MM.1S (cell line): Measurements from ENCODE around the gene TEP1.
A peak's percentile ranks its signal among the peaks of the same experiment; 100 is the strongest.

Experiments used
- DNase-seq: peaks from one replicate; pipeline ENCODE4 v3.0.0-alpha.2; 2015
- H2AFZ ChIP-seq: fragments of 300-600 bp; sonication (generic); 2 replicates; pipeline ENCODE4 v1.6.0; 2016; ENCODE audit warnings: antibody characterized with exemption, low read length
- H3F3A ChIP-seq: fragments of 300-600 bp; sonication (generic); 2 replicates; pipeline ENCODE4 v1.6.1; 2016; ENCODE audit warnings: mild to moderate bottlenecking, antibody characterized with exemption, low read length, moderate library complexity, mixed read lengths; ENCODE audit not compliant: insufficient read depth
- H3K27ac ChIP-seq: fragments of 300-600 bp; sonication (generic); 2 replicates; pipeline ENCODE4 v1.5.1; 2016; ENCODE audit warnings: mild to moderate bottlenecking, low read length
- H3K27me3 ChIP-seq: fragments of 300-600 bp; sonication (generic); replicated peaks from 2 replicates; pipeline ENCODE4 v1.6.0; 2016; ENCODE audit warnings: low read length; ENCODE audit not compliant: insufficient read depth
- H3K36me3 ChIP-seq: fragments of 300-600 bp; sonication (generic); replicated peaks from 2 replicates; pipeline ENCODE4 v1.6.1; 2016; ENCODE audit warnings: mild to moderate bottlenecking, low read length, mixed read lengths; ENCODE audit not compliant: insufficient read depth
- H3K4me1 ChIP-seq: fragments of 300-600 bp; sonication (generic); 2 replicates; pipeline ENCODE4 v1.6.1; 2016; ENCODE audit warnings: low read length, mixed read lengths
- H3K4me2 ChIP-seq: fragments of 300-600 bp; sonication (generic); 2 replicates; pipeline ENCODE4 v1.6.0; 2016; ENCODE audit warnings: low read depth, low read length
- H3K4me3 ChIP-seq: fragments of 300-600 bp; sonication (generic); 2 replicates; pipeline ENCODE4 v1.5.1; 2016; ENCODE audit warnings: low read length, mixed read lengths
- H3K79me2 ChIP-seq: fragments of 300-600 bp; sonication (generic); 2 replicates; pipeline ENCODE4 v1.6.1; 2016; ENCODE audit warnings: mixed run types, low read length, mixed read lengths
- H3K9ac ChIP-seq: fragments of 300-600 bp; sonication (generic); 2 replicates; pipeline ENCODE4 v1.6.1; 2016; ENCODE audit warnings: low read length, mixed read lengths
- H3K9me2 ChIP-seq: fragments of 300-600 bp; sonication (generic); replicated peaks from 2 replicates; pipeline ENCODE4 v1.6.1; 2016; ENCODE audit warnings: mild to moderate bottlenecking, low read length, mixed read lengths; ENCODE audit not compliant: insufficient read depth
- H3K9me3 ChIP-seq: fragments of 300-600 bp; sonication (generic); replicated peaks from 2 replicates; pipeline ENCODE4 v1.6.1; 2016; ENCODE audit warnings: mild to moderate bottlenecking, low read length, mixed read lengths; ENCODE audit not compliant: insufficient read depth
- H4K20me1 ChIP-seq: fragments of 300-600 bp; sonication (generic); 2 replicates; pipeline ENCODE4 v1.6.1; 2016; ENCODE audit warnings: mild to moderate bottlenecking, low read length, moderate library complexity, mixed read lengths; ENCODE audit not compliant: insufficient read depth
- EZH2 ChIP-seq: fragments of 300-600 bp; sonication (generic); optimal IDR thresholded peaks from 2 replicates; pipeline ENCODE3; 2017; ENCODE audit warnings: low read depth, mild to moderate bottlenecking, antibody characterized with exemption, low read length, mixed read lengths
- EZH2phosphoT487 ChIP-seq: fragments of 300-600 bp; sonication (generic); IDR thresholded peaks from 2 replicates; pipeline ENCODE4 v1.6.1; 2018; ENCODE audit warnings: antibody characterized with exemption, low read length
- TF ChIP-seq, protein P1 (sequence below): fragments of 300-600 bp; sonication (generic); IDR thresholded peaks from 2 replicates; pipeline ENCODE4 v1.5.1; 2016; ENCODE audit warnings: antibody characterized with exemption, low read length, mixed read lengths

The TEP1 gene

DNA sequence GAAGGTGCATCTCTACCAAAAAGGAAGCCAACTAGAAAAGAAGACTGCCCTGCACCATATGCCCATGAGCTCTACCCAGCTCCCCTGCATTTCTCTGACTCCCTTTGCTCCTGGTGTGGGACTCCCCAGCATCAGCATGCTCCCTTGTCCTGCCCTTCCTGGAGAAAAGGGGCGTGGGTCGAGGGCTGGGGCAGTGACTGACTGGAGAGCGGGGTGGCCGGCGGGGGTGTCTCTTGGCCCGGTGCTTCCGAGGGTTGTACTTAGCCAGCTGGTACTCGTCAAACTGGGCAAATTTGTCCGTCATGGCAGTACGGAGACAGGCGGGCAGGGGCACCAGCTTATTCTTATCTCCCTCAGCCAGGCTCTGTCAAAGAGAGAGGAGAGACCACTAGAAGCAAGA lies 9.8 kb downstream of the TEP1 start:
- TF ChIP-seq, protein P1, sequence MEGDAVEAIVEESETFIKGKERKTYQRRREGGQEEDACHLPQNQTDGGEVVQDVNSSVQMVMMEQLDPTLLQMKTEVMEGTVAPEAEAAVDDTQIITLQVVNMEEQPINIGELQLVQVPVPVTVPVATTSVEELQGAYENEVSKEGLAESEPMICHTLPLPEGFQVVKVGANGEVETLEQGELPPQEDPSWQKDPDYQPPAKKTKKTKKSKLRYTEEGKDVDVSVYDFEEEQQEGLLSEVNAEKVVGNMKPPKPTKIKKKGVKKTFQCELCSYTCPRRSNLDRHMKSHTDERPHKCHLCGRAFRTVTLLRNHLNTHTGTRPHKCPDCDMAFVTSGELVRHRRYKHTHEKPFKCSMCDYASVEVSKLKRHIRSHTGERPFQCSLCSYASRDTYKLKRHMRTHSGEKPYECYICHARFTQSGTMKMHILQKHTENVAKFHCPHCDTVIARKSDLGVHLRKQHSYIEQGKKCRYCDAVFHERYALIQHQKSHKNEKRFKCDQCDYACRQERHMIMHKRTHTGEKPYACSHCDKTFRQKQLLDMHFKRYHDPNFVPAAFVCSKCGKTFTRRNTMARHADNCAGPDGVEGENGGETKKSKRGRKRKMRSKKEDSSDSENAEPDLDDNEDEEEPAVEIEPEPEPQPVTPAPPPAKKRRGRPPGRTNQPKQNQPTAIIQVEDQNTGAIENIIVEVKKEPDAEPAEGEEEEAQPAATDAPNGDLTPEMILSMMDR: no peak
- no peaks in the 10 kb centered on the region for H3K36me3 ChIP-seq
- no peaks in the 10 kb centered on the region for H3K27me3 ChIP-seq

DNA sequence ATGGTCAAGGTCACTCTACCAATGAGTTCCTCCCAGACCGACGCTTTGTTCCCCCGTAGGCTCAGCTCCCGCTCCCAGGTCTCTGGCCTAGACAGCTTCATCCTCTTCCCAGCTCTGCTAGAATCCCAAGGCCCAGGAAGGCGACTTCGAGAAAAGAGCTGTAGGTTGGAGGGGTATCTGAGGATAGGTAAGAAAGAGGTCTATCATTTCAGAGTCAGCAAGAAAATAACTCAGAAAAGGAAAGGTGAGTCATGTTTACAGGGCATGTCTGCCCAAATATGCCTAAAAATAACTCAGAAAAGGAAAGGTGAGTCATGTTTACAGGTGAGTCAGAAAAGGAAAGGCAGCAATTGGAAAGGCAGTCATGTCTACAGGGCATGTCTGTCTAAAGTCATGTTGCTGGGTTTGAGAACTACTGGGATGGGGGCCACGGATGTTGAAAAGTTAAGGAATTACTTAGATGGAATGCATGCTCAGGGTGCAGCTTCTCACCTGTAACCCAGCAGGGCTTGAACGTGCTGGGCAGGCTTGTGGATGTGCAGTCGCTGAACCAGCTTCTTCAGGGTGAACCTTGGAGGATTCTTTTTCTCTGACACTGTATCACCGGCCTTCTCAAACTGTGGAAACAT lies 12.2 kb downstream of the TEP1 start:
- H3K27ac ChIP-seq: peak overlapping the region; percentile 32; the same call in 1 of the 2 replicates
- H3K9me2 ChIP-seq: no peaks in the 10 kb centered on the region
- no peak overlapping the region for H3K9ac ChIP-seq
- H3K9me3 ChIP-seq: no peaks in the 10 kb centered on the region
- H3K4me2 ChIP-seq: peak overlapping the region; percentile 9
- no peak overlapping the region for H3K4me3 ChIP-seq
- peak; percentile 19 for DNase-seq
- no peaks in the 10 kb centered on the region for H3K27me3 ChIP-seq
- H3K79me2 ChIP-seq: no peaks in the 10 kb centered on the region
- no peaks in the 10 kb centered on the region for H4K20me1 ChIP-seq
- TF ChIP-seq EZH2phosphoT487 (no peak), EZH2 (no peak)
- TF ChIP-seq, protein P1: no peak
- no peaks in the 10 kb centered on the region for H3K36me3 ChIP-seq
- peaks cover 13% of the 10 kb centered on the region; the same call in 1 of the 2 replicates for H3K4me1 ChIP-seq
- H3F3A ChIP-seq: no peaks in the 10 kb centered on the region
- H2AFZ ChIP-seq: no peak overlapping the region

More for the DNA sequence above, 9.8 kb downstream of the TEP1 start:
- H3K9ac ChIP-seq: no peak overlapping the region
- no peaks in the 10 kb centered on the region for H3K9me3 ChIP-seq
- no peaks in the 10 kb centered on the region for H3K9me2 ChIP-seq
- no peaks in the 10 kb centered on the region for H3F3A ChIP-seq
- peaks cover 13% of the 10 kb centered on the region; the same call in 1 of the 2 replicates for H3K4me1 ChIP-seq
- H3K4me3 ChIP-seq: no peak overlapping the region
- H3K27ac ChIP-seq: no peak overlapping the region
- no peaks in the 10 kb centered on the region for H3K79me2 ChIP-seq
- no peak overlapping the region for H2AFZ ChIP-seq
- no peaks in the 10 kb centered on the region for H4K20me1 ChIP-seq
- no peak overlapping the region for H3K4me2 ChIP-seq
- no peak for DNase-seq

DNA sequence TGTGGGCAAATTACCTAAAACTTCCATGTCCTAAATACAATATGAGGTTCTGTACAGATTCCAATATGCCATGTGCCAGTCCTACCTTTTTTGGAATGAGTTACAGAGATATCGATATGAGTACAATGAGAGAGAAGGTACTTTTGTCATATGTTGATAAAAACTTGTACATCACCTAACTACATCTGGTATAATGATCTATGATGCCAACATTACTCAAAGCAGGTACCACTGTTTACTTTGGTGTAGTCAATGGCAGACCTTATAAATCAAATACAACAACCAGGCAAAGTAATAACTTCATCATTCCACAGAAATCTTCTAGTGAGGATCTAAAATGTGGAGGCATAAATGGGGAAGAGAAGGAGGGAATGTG lies 12.7 kb downstream of the TEP1 start:
- no peak overlapping the region for H3K4me3 ChIP-seq
- H3K9me3 ChIP-seq: no peaks in the 10 kb centered on the region
- H3K9ac ChIP-seq: no peak overlapping the region
- H3K4me1 ChIP-seq: peaks cover 13% of the 10 kb centered on the region; the same call in 1 of the 2 replicates
- TF ChIP-seq EZH2phosphoT487 (no peak), EZH2 (no peak)
- TF ChIP-seq, protein P1: no peak
- no peaks in the 10 kb centered on the region for H3K27me3 ChIP-seq
- no peaks in the 10 kb centered on the region for H3F3A ChIP-seq
- no peak for DNase-seq
- no peak overlapping the region for H3K4me2 ChIP-seq
- H3K27ac ChIP-seq: peak overlapping the region; percentile 32; the same call in 1 of the 2 replicates
- no peaks in the 10 kb centered on the region for H3K9me2 ChIP-seq
- H4K20me1 ChIP-seq: no peaks in the 10 kb centered on the region
- H3K79me2 ChIP-seq: no peaks in the 10 kb centered on the region
- H3K36me3 ChIP-seq: no peaks in the 10 kb centered on the region
- no peak overlapping the region for H2AFZ ChIP-seq
